Endothelial cell of hepatic sinusoid (primary cell): Measurements from ENCODE around the gene RGS17.

Experiments used
- in situ Hi-C: cut with HindIII; loops from 2 replicates; pipeline ENCODE4 v1.10.0; 2017; ENCODE audit warnings: low sequenced_read_pairs

The RGS17 gene

GRCh38 chr6:152959333-152959732, 171.7 kb downstream of the RGS17 start:
- in situ Hi-C loops = no loop called here

GRCh38 chr6:152957796-152958195, 173.3 kb downstream of the RGS17 start:
- in situ Hi-C loops = no loop called here
